Breast epithelium (tissue), 3 donors: ENCODE data around the gene USP22.

ENCODE experiments used
- CTCF ChIP-seq, 3 donors: fragments of 450-650 bp; IDR thresholded peaks; one replicate each; pipeline ENCODE4 v1.5.1; 2016 to 2017; ENCODE audit warnings: antibody characterized with exemption in 3 of 3, mild to moderate bottlenecking in 3 of 3, moderate library complexity in 3 of 3
- POLR2AphosphoS5 ChIP-seq, 3 donors: sonication (generic); formaldehyde crosslinking; IDR thresholded peaks; one replicate each; pipeline ENCODE4 v1.6.1; 2017; ENCODE audit warnings: antibody characterized with exemption in 3 of 3

GRCh38 chr17:21014498-21014897, 28.3 kb downstream of the USP22 start:
- TF ChIP-seq CTCF (IDR thresholded peaks at IDR 0.05) = no peak
- TF ChIP-seq POLR2AphosphoS5 (IDR thresholded peaks at IDR 0.05) = no peak
